HG03280 (cell line): ENCODE data around the gene CALM3.
A peak's percentile ranks its signal among the peaks of the same experiment; 100 is the strongest.
"Not testable (repeated sequence)": the region's sequence is repeated elsewhere in the genome, so short reads cannot be mapped to it uniquely, and the experiment has no call there.

ENCODE experiments used
- ATAC-seq: cut with Tn5 transposase; IDR thresholded peaks from one replicate; pipeline ENCODE4 v1.9.1; 2021; ENCODE audit warnings: mild to moderate bottlenecking, moderate library complexity; ENCODE audit not compliant: unreplicated experiment

The CALM3 gene

GRCh38 chr19:46614114-46614722, 13.1 kb downstream of the CALM3 start:
- peak; percentile 46 for ATAC-seq

GRCh38 chr19:46615966-46616365, 14.8 kb downstream of the CALM3 start:
- ATAC-seq = no peak

- ATAC-seq = no peak
Observed at GRCh38 chr19:46616631-46617322, 15.6 kb downstream of the CALM3 start.

GRCh38 chr19:46617601-46618000, 16.5 kb downstream of the CALM3 start:
- no peak for ATAC-seq

GRCh38 chr19:46618670-46619231, 17.6 kb downstream of the CALM3 start:
- ATAC-seq = no peak

- ATAC-seq = no peak
Observed at GRCh38 chr19:46620267-46620666, 19.1 kb downstream of the CALM3 start.

GRCh38 chr19:46620716-46621115, 19.6 kb downstream of the CALM3 start:
- ATAC-seq = no peak

GRCh38 chr19:46621191-46622117, 20.3 kb downstream of the CALM3 start:
- ATAC-seq = no peak

- no peak for ATAC-seq
Observed at GRCh38 chr19:46622118-46622446, 21.0 kb downstream of the CALM3 start.

- no peak for ATAC-seq
Observed at GRCh38 chr19:46623915-46624502, 22.9 kb downstream of the CALM3 start.

- ATAC-seq = no peak
Observed at GRCh38 chr19:46624958-46625661, 24.0 kb downstream of the CALM3 start, which contains the start of gene PTGIR. Gene PTGIR, minus strand, starts transcription at chr19:46625089. Its CDS starts 864 bp downstream, at chr19:46624225.

GRCh38 chr19:46625731-46626130, 24.6 kb downstream of the CALM3 start:
- no peak for ATAC-seq

- no peak for ATAC-seq
Observed at GRCh38 chr19:46626446-46626845, 25.3 kb downstream of the CALM3 start.

GRCh38 chr19:46628970-46629369, 27.8 kb downstream of the CALM3 start:
- not testable (repeated sequence) for ATAC-seq

GRCh38 chr19:46629546-46630025, 28.5 kb downstream of the CALM3 start:
- ATAC-seq = no peak

- no peak for ATAC-seq
Observed at GRCh38 chr19:46630586-46631205, 29.6 kb downstream of the CALM3 start.

GRCh38 chr19:46631481-46631880, 30.4 kb downstream of the CALM3 start:
- no peak for ATAC-seq

- ATAC-seq = no peak
Observed at GRCh38 chr19:46633130-46633529, 32.0 kb downstream of the CALM3 start.

GRCh38 chr19:46634045-46634655, 33.0 kb downstream of the CALM3 start:
- peak; percentile 70 for ATAC-seq
